HEK293 (cell line): ENCODE measurements around the gene PLA2G1B.

Source experiments
- MEIS1 ChIP-seq: sonication (generic); formaldehyde crosslinking; IDR thresholded peaks from 2 replicates; pipeline ENCODE4 v1.8.1; 2022; ENCODE audit warnings: missing genetic modification reagents, mild to moderate bottlenecking, borderline replicate concordance
- REPIN1 ChIP-seq: fragments of 450-650 bp; formaldehyde crosslinking; IDR thresholded peaks from 2 replicates; pipeline ENCODE4 v1.5.1; 2017; ENCODE audit warnings: missing biosample characterization, missing genetic modification characterization, low read depth
- SALL2 ChIP-seq: fragments of 450-650 bp; formaldehyde crosslinking; IDR thresholded peaks from 2 replicates; pipeline ENCODE4 v1.5.0; 2017; ENCODE audit warnings: missing biosample characterization, mild to moderate bottlenecking, missing genetic modification characterization, borderline replicate concordance
- SETDB1 ChIP-seq: IDR thresholded peaks from one replicate; pipeline ENCODE4 v1.6.1; 2017; ENCODE audit warnings: mild to moderate bottlenecking, low read length, moderate library complexity, mixed read lengths; ENCODE audit not compliant: insufficient read length
- YY1 ChIP-seq: fragments of 450-650 bp; formaldehyde crosslinking; IDR thresholded peaks from 2 replicates; pipeline ENCODE4 v1.5.1; 2018; ENCODE audit warnings: missing biosample characterization, missing genetic modification characterization
- ZBTB20 ChIP-seq: fragments of 450-650 bp; formaldehyde crosslinking; IDR thresholded peaks from 2 replicates; pipeline ENCODE4 v1.5.1; 2016; ENCODE audit warnings: missing biosample characterization, missing genetic modification characterization
- ZBTB8A ChIP-seq: fragments of 450-650 bp; formaldehyde crosslinking; IDR thresholded peaks from 2 replicates; pipeline ENCODE4 v1.5.1; 2016; ENCODE audit warnings: missing biosample characterization, missing genetic modification characterization
- ZNF121 ChIP-seq: fragments of 450-650 bp; formaldehyde crosslinking; IDR thresholded peaks from 2 replicates; pipeline ENCODE4 v1.5.1; 2016; ENCODE audit warnings: missing biosample characterization, missing genetic modification characterization
- ZNF138 ChIP-seq: fragments of 450-650 bp; formaldehyde crosslinking; IDR thresholded peaks from 2 replicates; pipeline ENCODE4 v1.5.1; 2016; ENCODE audit warnings: missing biosample characterization, missing genetic modification characterization, borderline replicate concordance
- ZNF501 ChIP-seq: fragments of 450-650 bp; formaldehyde crosslinking; IDR thresholded peaks from 2 replicates; pipeline ENCODE4 v1.5.1; 2016; ENCODE audit warnings: missing biosample characterization, missing genetic modification characterization
- ZNF561 ChIP-seq: fragments of 450-650 bp; IDR thresholded peaks from 2 replicates; pipeline ENCODE4 v1.5.1; 2018; ENCODE audit warnings: missing biosample characterization, missing genetic modification characterization, borderline replicate concordance
- ZNF585B ChIP-seq: fragments of 450-650 bp; formaldehyde crosslinking; IDR thresholded peaks from 2 replicates; pipeline ENCODE4 v1.5.1; 2016; ENCODE audit warnings: missing biosample characterization, missing genetic modification characterization
- TF ChIP-seq, protein P1 (sequence below): fragments of 450-650 bp; formaldehyde crosslinking; IDR thresholded peaks from 2 replicates; pipeline ENCODE4 v1.5.1; 2016; ENCODE audit warnings: missing biosample characterization, missing genetic modification characterization
- TF ChIP-seq, protein P2 (sequence below): fragments of 450-650 bp; formaldehyde crosslinking; IDR thresholded peaks from 2 replicates; pipeline ENCODE4 v1.5.1; 2016; ENCODE audit warnings: missing biosample characterization, missing genetic modification characterization

DNA sequence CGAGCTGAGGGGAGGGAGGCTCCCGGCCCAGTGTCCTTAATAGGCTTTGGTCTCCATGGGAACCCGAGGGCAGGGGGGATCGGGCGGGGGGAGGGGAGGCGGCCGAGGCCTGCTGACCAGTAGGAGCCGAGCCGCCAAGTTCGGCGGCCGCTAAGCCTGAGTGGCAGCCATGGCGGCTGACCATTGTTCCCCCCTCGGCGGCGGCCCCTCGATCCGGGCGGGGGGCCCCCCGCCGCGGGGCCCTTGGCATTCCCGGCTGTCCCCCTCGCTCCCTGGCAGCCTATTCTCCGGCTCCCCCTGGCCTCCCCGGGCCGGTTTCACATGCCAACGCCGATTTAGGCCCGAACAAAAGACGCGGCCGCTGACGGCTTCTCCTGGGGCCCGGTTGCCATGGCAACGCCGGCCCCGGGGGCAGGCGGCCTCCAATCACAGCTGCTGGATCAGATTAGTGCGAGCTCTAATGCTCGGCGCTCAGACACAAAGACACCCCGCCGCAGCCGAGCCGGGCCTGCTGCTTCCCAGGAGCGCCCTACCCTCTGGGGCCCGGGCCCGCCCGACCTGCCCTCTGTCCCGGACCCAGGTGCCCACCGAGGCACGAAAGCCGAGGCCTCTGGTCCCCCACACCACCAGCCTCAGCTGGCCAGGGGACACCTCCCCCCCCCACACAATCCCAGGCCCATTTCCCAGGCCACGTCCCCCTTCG, 34.1 kb upstream of the PLA2G1B start:
- TF ChIP-seq ZNF561 (tag by site-specific recombination) (no peak), SETDB1 (no peak), ZNF138 (tag by site-specific recombination) (no peak), MEIS1 (no peak), YY1 (no peak), SALL2 (tag by site-specific recombination) (no peak), ZBTB8A (tag by site-specific recombination) (no peak), ZNF585B (tag by site-specific recombination) (no peak), REPIN1 (tag by site-specific recombination) (no peak), ZBTB20 (tag by site-specific recombination) (no peak), ZNF501 (tag by site-specific recombination) (no peak), ZNF121 (tag by site-specific recombination) (no peak)
- TF ChIP-seq, protein P1, sequence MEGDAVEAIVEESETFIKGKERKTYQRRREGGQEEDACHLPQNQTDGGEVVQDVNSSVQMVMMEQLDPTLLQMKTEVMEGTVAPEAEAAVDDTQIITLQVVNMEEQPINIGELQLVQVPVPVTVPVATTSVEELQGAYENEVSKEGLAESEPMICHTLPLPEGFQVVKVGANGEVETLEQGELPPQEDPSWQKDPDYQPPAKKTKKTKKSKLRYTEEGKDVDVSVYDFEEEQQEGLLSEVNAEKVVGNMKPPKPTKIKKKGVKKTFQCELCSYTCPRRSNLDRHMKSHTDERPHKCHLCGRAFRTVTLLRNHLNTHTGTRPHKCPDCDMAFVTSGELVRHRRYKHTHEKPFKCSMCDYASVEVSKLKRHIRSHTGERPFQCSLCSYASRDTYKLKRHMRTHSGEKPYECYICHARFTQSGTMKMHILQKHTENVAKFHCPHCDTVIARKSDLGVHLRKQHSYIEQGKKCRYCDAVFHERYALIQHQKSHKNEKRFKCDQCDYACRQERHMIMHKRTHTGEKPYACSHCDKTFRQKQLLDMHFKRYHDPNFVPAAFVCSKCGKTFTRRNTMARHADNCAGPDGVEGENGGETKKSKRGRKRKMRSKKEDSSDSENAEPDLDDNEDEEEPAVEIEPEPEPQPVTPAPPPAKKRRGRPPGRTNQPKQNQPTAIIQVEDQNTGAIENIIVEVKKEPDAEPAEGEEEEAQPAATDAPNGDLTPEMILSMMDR (tag by site-specific recombination) = no peak
- TF ChIP-seq, protein P2, sequence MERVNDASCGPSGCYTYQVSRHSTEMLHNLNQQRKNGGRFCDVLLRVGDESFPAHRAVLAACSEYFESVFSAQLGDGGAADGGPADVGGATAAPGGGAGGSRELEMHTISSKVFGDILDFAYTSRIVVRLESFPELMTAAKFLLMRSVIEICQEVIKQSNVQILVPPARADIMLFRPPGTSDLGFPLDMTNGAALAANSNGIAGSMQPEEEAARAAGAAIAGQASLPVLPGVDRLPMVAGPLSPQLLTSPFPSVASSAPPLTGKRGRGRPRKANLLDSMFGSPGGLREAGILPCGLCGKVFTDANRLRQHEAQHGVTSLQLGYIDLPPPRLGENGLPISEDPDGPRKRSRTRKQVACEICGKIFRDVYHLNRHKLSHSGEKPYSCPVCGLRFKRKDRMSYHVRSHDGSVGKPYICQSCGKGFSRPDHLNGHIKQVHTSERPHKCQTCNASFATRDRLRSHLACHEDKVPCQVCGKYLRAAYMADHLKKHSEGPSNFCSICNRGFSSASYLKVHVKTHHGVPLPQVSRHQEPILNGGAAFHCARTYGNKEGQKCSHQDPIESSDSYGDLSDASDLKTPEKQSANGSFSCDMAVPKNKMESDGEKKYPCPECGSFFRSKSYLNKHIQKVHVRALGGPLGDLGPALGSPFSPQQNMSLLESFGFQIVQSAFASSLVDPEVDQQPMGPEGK (tag by site-specific recombination) = no peak
